HEK293T (cell line): Measurements from ENCODE around the gene FBXL3.

Source experiments
- CTCF ChIA-PET: fragments of 350-600 bp; formaldehyde crosslinking; extraction: SDS; loops from one replicate; lab custom pipeline; 2021; ENCODE audit warnings: antibody characterized with exemption, inconsistent platforms; lab: Yijun Ruan, JAX
- POLR2A ChIA-PET: fragments of 350-600 bp; formaldehyde crosslinking; extraction: SDS; loops from one replicate; lab custom pipeline; 2020; ENCODE audit warnings: antibody characterized with exemption, inconsistent platforms; lab: Yijun Ruan, JAX
- DNase-seq: peaks from one replicate; pipeline ENCODE4 v3.0.0; 2012; ENCODE audit warnings: mixed read lengths; ENCODE audit errors: extremely low spot score
- ARNT ChIP-seq: fragments of 450-650 bp; IDR thresholded peaks from 2 replicates; pipeline ENCODE4 v1.6.1; 2017; ENCODE audit warnings: mild to moderate bottlenecking
- BHLHE40 ChIP-seq: fragments of 450-650 bp; IDR thresholded peaks from 2 replicates; pipeline ENCODE4 v1.6.1; 2016; ENCODE audit warnings: mild to moderate bottlenecking, moderate library complexity, borderline replicate concordance
- CTBP1 ChIP-seq: fragments of 450-650 bp; IDR thresholded peaks from 2 replicates; pipeline ENCODE4 v1.6.1; 2016; ENCODE audit warnings: borderline replicate concordance
- ELF4 ChIP-seq: fragments of 450-650 bp; IDR thresholded peaks from 2 replicates; pipeline ENCODE4 v1.6.1; 2017; ENCODE audit warnings: antibody characterized with exemption
- FOXA1 ChIP-seq: fragments of 450-650 bp; IDR thresholded peaks from 2 replicates; pipeline ENCODE4 v1.6.1; 2016; ENCODE audit warnings: mild to moderate bottlenecking
- FOXK2 ChIP-seq: fragments of 450-650 bp; IDR thresholded peaks from 2 replicates; pipeline ENCODE4 v1.6.1; 2016; ENCODE audit warnings: mild to moderate bottlenecking
- FOXM1 ChIP-seq: fragments of 450-650 bp; IDR thresholded peaks from 2 replicates; pipeline ENCODE4 v1.6.1; 2017; ENCODE audit warnings: mild to moderate bottlenecking, borderline replicate concordance
- HDGF ChIP-seq: fragments of 450-650 bp; IDR thresholded peaks from 2 replicates; pipeline ENCODE4 v1.6.1; 2017; ENCODE audit warnings: antibody characterized with exemption, borderline replicate concordance
- L3MBTL2 ChIP-seq: fragments of 450-650 bp; conservative IDR thresholded peaks from 2 replicates; pipeline ENCODE4 v1.6.1; 2016; ENCODE audit warnings: mild to moderate bottlenecking
- LEF1 ChIP-seq: fragments of 450-650 bp; IDR thresholded peaks from 2 replicates; pipeline ENCODE4 v1.6.1; 2017; ENCODE audit warnings: mild to moderate bottlenecking, borderline replicate concordance
- NFRKB ChIP-seq: fragments of 450-650 bp; IDR thresholded peaks from 2 replicates; pipeline ENCODE4 v1.6.1; 2016; ENCODE audit warnings: mild to moderate bottlenecking, moderate library complexity
- PKNOX1 ChIP-seq: fragments of 450-650 bp; IDR thresholded peaks from 2 replicates; pipeline ENCODE4 v1.6.1; 2016
- SP1 ChIP-seq: fragments of 450-650 bp; IDR thresholded peaks from 2 replicates; pipeline ENCODE4 v1.6.1; 2017
- SUZ12 ChIP-seq: fragments of 450-650 bp; IDR thresholded peaks from 2 replicates; pipeline ENCODE4 v1.6.1; 2016; ENCODE audit warnings: mild to moderate bottlenecking
- TARDBP ChIP-seq: fragments of 450-650 bp; IDR thresholded peaks from 2 replicates; pipeline ENCODE4 v1.6.1; 2016
- ZNF384 ChIP-seq: fragments of 450-650 bp; IDR thresholded peaks from 2 replicates; pipeline ENCODE4 v1.6.1; 2016

Gene FBXL3

GRCh38 chr13:77022341-77022740 lies 4.6 kb downstream of the FBXL3 start:
- ChIA-PET CTCF (interaction anchor here (0.7 kb wide), 1 partner anchor 789 kb away, joined by 3 read pairs; no protein-coding TSS in a partner anchor), POLR2A (interaction anchor here (0.9 to 1.0 kb wide), 2 partner anchors 20 to 31 kb away, joined by 3 read pairs; partner anchors contain the start of gene CLN5)
- DNase-seq: no peak
- TF ChIP-seq HDGF (no peak), LEF1 (no peak), CTBP1 (no peak), TARDBP (no peak), NFRKB (no peak), SP1 (no peak)

- ChIA-PET CTCF (interaction anchor here (0.6 kb wide), 1 partner anchor 8 kb away, joined by 5 read pairs; no protein-coding TSS in a partner anchor), POLR2A (no interaction called here)
- TF ChIP-seq FOXK2 (no peak), CTBP1 (no peak), TARDBP (no peak), FOXM1 (no peak), HDGF (no peak), ARNT (no peak), NFRKB (no peak), FOXA1 (no peak), PKNOX1 (no peak), SUZ12 (no peak), BHLHE40 (no peak), SP1 (no peak), LEF1 (no peak)
- DNase-seq: no peak
Observed at GRCh38 chr13:77019756-77020155, 7.2 kb downstream of the FBXL3 start.

GRCh38 chr13:77016888-77017623 lies 9.9 kb downstream of the FBXL3 start:
- ChIA-PET CTCF (interaction anchor here (0.5 to 1.9 kb wide), 4 partner anchors 8 to 133 kb away, joined by 3 to 5 read pairs (median 3); partner anchors contain the start of gene FBXL3), POLR2A (interaction anchor here (0.9 to 1.9 kb wide), 2 partner anchors 9 to 17 kb away, joined by 5 to 9 read pairs; partner anchors contain the start of gene FBXL3)
- no peak for TF ChIP-seq BHLHE40
- no peak for TF ChIP-seq FOXM1
- TF ChIP-seq FOXA1: no peak
- no peak for TF ChIP-seq FOXK2
- TF ChIP-seq L3MBTL2: no peak
- no peak for TF ChIP-seq PKNOX1
- no peak for TF ChIP-seq CTBP1
- TF ChIP-seq ARNT: no peak
- TF ChIP-seq SUZ12: no peak
- DNase-seq: no peak

GRCh38 chr13:77016251-77016812 lies 10.6 kb downstream of the FBXL3 start:
- DNase-seq: no peak
- POLR2A ChIA-PET: interaction anchor here (0.9 to 1.9 kb wide), 2 partner anchors 10 to 16 kb away, joined by 5 to 9 read pairs; partner anchors contain the start of gene FBXL3
- TF ChIP-seq FOXM1 (no peak), TARDBP (no peak), HDGF (no peak), CTBP1 (no peak), PKNOX1 (no peak), FOXK2 (no peak), LEF1 (no peak), ZNF384 (no peak), L3MBTL2 (no peak), ELF4 (no peak), ARNT (no peak), BHLHE40 (no peak), SP1 (no peak), SUZ12 (no peak), FOXA1 (no peak)
- CTCF ChIA-PET: interaction anchor here (0.6 to 1.9 kb wide), 8 partner anchors 11 to 1355 kb away, joined by 3 to 5 read pairs (median 3); partner anchors contain the start of gene FBXL3

GRCh38 chr13:77014906-77015685 lies 11.9 kb downstream of the FBXL3 start:
- no peak for DNase-seq
- TF ChIP-seq NFRKB (no peak), CTBP1 (no peak), SP1 (no peak), SUZ12 (no peak), LEF1 (no peak), FOXA1 (no peak), FOXK2 (no peak), BHLHE40 (no peak), TARDBP (no peak), ARNT (no peak), ZNF384 (no peak), HDGF (no peak), ELF4 (no peak), PKNOX1 (no peak), L3MBTL2 (no peak), FOXM1 (no peak)
- ChIA-PET POLR2A (interaction anchor here (1.5 kb wide), 1 partner anchor 11 kb away, joined by 4 read pairs; no protein-coding TSS in a partner anchor), CTCF (interaction anchor here (0.6 to 1.6 kb wide), 3 partner anchors 14 to 1110 kb away, joined by 3 to 6 read pairs (median 5); no protein-coding TSS in a partner anchor)
